B cell (primary cell): Measurements from ENCODE around the gene PPP2R2B.

Experiments
- EZH2 ChIP-seq: IDR thresholded peaks from 2 replicates; pipeline ENCODE4 v1.6.1; 2012; ENCODE audit warnings: borderline replicate concordance, low read depth, mild to moderate bottlenecking, moderate library complexity, low read length; ENCODE audit not compliant: insufficient read depth, poor library complexity, severe bottlenecking
- TF ChIP-seq, protein P1 (sequence below): fragments of 200-600 bp; IDR thresholded peaks from one replicate; pipeline ENCODE4 v1.8.0; 2022; ENCODE audit warnings: antibody characterized with exemption, mild to moderate bottlenecking

DNA sequence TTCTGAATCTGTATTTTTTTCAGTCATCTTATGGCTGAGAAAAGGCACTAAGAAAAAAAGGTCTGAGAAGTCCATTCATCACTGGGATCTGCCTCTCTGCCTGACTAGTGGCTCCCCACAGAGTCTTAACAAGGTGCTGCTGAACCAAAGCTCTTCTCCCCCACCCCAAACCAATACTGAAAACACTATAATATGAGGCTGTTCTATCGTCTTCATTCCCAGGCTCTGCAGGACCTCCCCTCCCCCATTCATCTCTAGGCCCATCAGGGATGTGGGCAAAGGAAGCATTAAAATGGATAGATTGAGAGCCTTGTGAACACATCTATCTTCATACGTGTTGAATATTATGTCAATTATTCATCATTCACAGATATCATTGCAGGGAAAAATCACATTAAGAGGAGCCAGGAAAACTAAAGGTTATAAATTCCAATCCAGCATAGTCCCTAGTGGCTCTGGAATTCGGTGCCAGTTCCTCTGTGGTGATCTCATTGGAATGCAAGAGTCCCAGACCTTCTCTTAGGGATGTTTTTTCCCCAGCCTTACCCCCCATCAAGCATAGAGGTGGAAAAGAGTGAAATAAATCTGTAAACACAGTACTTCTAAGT is 318.2 kb downstream of the PPP2R2B start:
- TF ChIP-seq, protein P1, sequence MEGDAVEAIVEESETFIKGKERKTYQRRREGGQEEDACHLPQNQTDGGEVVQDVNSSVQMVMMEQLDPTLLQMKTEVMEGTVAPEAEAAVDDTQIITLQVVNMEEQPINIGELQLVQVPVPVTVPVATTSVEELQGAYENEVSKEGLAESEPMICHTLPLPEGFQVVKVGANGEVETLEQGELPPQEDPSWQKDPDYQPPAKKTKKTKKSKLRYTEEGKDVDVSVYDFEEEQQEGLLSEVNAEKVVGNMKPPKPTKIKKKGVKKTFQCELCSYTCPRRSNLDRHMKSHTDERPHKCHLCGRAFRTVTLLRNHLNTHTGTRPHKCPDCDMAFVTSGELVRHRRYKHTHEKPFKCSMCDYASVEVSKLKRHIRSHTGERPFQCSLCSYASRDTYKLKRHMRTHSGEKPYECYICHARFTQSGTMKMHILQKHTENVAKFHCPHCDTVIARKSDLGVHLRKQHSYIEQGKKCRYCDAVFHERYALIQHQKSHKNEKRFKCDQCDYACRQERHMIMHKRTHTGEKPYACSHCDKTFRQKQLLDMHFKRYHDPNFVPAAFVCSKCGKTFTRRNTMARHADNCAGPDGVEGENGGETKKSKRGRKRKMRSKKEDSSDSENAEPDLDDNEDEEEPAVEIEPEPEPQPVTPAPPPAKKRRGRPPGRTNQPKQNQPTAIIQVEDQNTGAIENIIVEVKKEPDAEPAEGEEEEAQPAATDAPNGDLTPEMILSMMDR = no peak
- TF ChIP-seq EZH2 = no peak
